GM23248 (cell line): ENCODE measurements around the gene GPRASP1.

Experiments used
- EZH2 ChIP-seq: fragments of 200-600 bp; sonication (generic); IDR thresholded peaks from 2 replicates; pipeline ENCODE4 v1.6.1; 2018; ENCODE audit warnings: antibody characterized with exemption, mild to moderate bottlenecking; ENCODE audit not compliant: insufficient read depth, poor library complexity, severe bottlenecking
- EZH2phosphoT487 ChIP-seq: fragments of 200-600 bp; sonication (generic); IDR thresholded peaks from 2 replicates; pipeline ENCODE4 v1.6.1; 2018; ENCODE audit warnings: antibody characterized with exemption, moderate library complexity, mild to moderate bottlenecking, low read depth; ENCODE audit not compliant: insufficient read depth

DNA sequence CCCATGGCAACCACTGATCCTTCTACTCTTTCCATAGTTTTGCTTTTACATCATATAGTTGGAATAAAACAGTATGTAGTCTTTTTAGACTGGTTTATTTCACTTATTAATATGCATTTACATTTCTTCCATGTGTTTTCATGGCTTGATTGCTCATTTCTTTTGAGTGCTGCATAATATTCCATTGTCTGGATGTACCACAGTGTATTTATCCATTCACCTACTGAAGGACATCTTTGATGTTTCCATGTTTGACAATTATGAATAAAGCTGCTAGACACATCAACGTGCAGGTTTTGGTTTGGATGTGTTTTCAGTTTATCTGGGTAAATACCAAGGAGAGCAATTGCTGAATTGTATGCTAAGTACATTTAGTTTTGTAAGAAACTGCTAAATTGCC, 13.7 kb upstream of the GPRASP1 start:
- TF ChIP-seq EZH2 (no peak), EZH2phosphoT487 (no peak)
